SK-N-SH (cell line): ENCODE measurements around the gene PHF20. TPM values are rescaled to one million over a fixed set of nuclear protein-coding genes. Genes with fewer than 3 reads are reported as not detected.

ENCODE experiments used
- CTCF ChIA-PET: fragments of 300-600, 350-600 bp; formaldehyde crosslinking; extraction: SDS; loops from one replicate; lab custom pipeline; 2021; lab: Yijun Ruan, JAX
- POLR2A ChIA-PET: fragments of 350-600 bp; sonication (Branson Sonifier 250); formaldehyde crosslinking; extraction: SDS; loops from one replicate; lab custom pipeline; 2020; ENCODE audit warnings: antibody characterized with exemption, inconsistent platforms; lab: Yijun Ruan, JAX
- DNase-seq: peaks from one replicate; pipeline ENCODE4 v3.0.0; 2012
- H2AFZ ChIP-seq: fragments of 200-600 bp; sonication (generic); 2 replicates; pipeline ENCODE4 v1.8.1; 2016; ENCODE audit warnings: antibody characterized with exemption, mild to moderate bottlenecking, low read depth
- H3F3A ChIP-seq: fragments of 200-600 bp; sonication (generic); replicated peaks from 2 replicates; pipeline ENCODE3; 2016; ENCODE audit warnings: antibody characterized with exemption, mild to moderate bottlenecking; ENCODE audit not compliant: insufficient read depth
- H3K27ac ChIP-seq, 2 experiments: fragments of 200-500 bp in 1 of 2; fragments of 200-600 bp in 1 of 2; sonication (Bioruptor generic) in 1 of 2; sonication (generic), shearing (Covaris generic) in 1 of 2; 2 replicates each; pipeline versions ENCODE4 v1.5.1 to v1.6.1; 2014 to 2016; ENCODE audit warnings: low read depth in 2 of 2, inconsistent platforms in 1 of 2, low read length in 1 of 2, mild to moderate bottlenecking in 1 of 2, mixed read lengths in 1 of 2
- H3K27me3 ChIP-seq: fragments of 200-600 bp; sonication (generic), shearing (Covaris generic); 2 replicates; pipeline ENCODE4 v1.6.1; 2016; ENCODE audit warnings: mixed run types; ENCODE audit not compliant: insufficient read depth
- H3K36me3 ChIP-seq, 2 experiments: fragments of 200-500 bp in 1 of 2; fragments of 200-600 bp in 1 of 2; sonication (Bioruptor generic) in 1 of 2; sonication (generic) in 1 of 2; replicated peaks in 1 of 2; 2 replicates each; pipeline versions ENCODE3 to v1.5.1; 2014 to 2016; ENCODE audit warnings: low read length in 1 of 2, mild to moderate bottlenecking in 1 of 2; ENCODE audit not compliant: insufficient read depth in 2 of 2, control insufficient read depth in 1 of 2
- H3K4me1 ChIP-seq, 2 experiments: fragments of 200-500 bp in 1 of 2; fragments of 200-600 bp in 1 of 2; sonication (Bioruptor generic) in 1 of 2; sonication (generic), shearing (Covaris generic) in 1 of 2; 2 replicates each; pipeline versions ENCODE4 v1.5.1 to v1.6.1; 2014 to 2016; ENCODE audit warnings: low read depth in 1 of 2, low read length in 1 of 2, mixed run types in 1 of 2; ENCODE audit not compliant: insufficient read depth in 2 of 2, control insufficient read depth in 1 of 2
- H3K4me2 ChIP-seq: fragments of 200-600 bp; sonication (generic), shearing (Covaris generic); 2 replicates; pipeline ENCODE4 v1.6.1; 2017; ENCODE audit warnings: mixed run types
- H3K4me3 ChIP-seq, 2 experiments: fragments of 200-500 bp in 1 of 2; fragments of 200-600 bp in 1 of 2; sonication (Bioruptor generic) in 1 of 2; sonication (generic), shearing (Covaris generic) in 1 of 2; 2 replicates each; pipeline versions ENCODE4 v1.5.1 to v1.8.1; 2014 to 2016; ENCODE audit warnings: low read depth in 2 of 2, inconsistent platforms in 1 of 2, low read length in 1 of 2, mild to moderate bottlenecking in 1 of 2, mixed read lengths in 1 of 2, moderate library complexity in 1 of 2
- H3K79me2 ChIP-seq: fragments of 200-600 bp; sonication (generic); 2 replicates; pipeline ENCODE4 v1.8.1; 2017; ENCODE audit warnings: mild to moderate bottlenecking; ENCODE audit not compliant: insufficient read depth
- H3K9ac ChIP-seq: fragments of 200-600 bp; sonication (generic); 2 replicates; pipeline ENCODE4 v1.6.1; 2017; ENCODE audit warnings: mixed run types
- H3K9me2 ChIP-seq: fragments of 200-600 bp; sonication (generic); 2 replicates; pipeline ENCODE4 v1.6.1; 2017; ENCODE audit warnings: mixed run types
- H3K9me3 ChIP-seq: fragments of 200-600 bp; sonication (generic); 2 replicates; pipeline ENCODE4 v1.6.1; 2017; ENCODE audit warnings: mixed run types, mild to moderate bottlenecking, moderate library complexity
- H4K20me1 ChIP-seq: fragments of 200-600 bp; sonication (generic); 2 replicates; pipeline ENCODE4 v1.6.1; 2017; ENCODE audit warnings: mild to moderate bottlenecking, mixed run types; ENCODE audit not compliant: insufficient read depth
- CHD2 ChIP-seq: fragments of 150-350 bp; IDR thresholded peaks from 2 replicates; pipeline ENCODE4 v1.6.1; 2018; ENCODE audit warnings: low read length; ENCODE audit not compliant: partially characterized antibody
- EZH2phosphoT487 ChIP-seq: fragments of 200-600 bp; sonication (generic); IDR thresholded peaks from 2 replicates; pipeline ENCODE4 v1.6.1; 2017; ENCODE audit warnings: low read depth, mixed run types, mild to moderate bottlenecking, antibody characterized with exemption, moderate library complexity, borderline replicate concordance
- FOSL2 ChIP-seq: IDR thresholded peaks from 2 replicates; pipeline ENCODE4 v1.4.0; 2012; ENCODE audit warnings: low read depth, mild to moderate bottlenecking, moderate library complexity, borderline replicate concordance
- FOXJ3 ChIP-seq: sonication (generic); formaldehyde crosslinking; IDR thresholded peaks from 2 replicates; pipeline ENCODE4 v1.5.1; 2020; ENCODE audit warnings: mild to moderate bottlenecking, missing genetic modification reagents
- GABPA ChIP-seq: IDR thresholded peaks from 2 replicates; pipeline ENCODE4 v1.4.0; 2012; ENCODE audit warnings: low read depth, mild to moderate bottlenecking
- GATA2 ChIP-seq: sonication (generic); formaldehyde crosslinking; IDR thresholded peaks from 2 replicates; pipeline ENCODE4 v1.5.0; 2020; ENCODE audit warnings: mild to moderate bottlenecking, missing genetic modification reagents
- JUND ChIP-seq: IDR thresholded peaks from 2 replicates; pipeline ENCODE4 v1.4.0; 2012
- MEF2A ChIP-seq: IDR thresholded peaks from 2 replicates; pipeline ENCODE4 v1.4.0; 2012; ENCODE audit warnings: low read depth, borderline replicate concordance
- NFIC ChIP-seq: IDR thresholded peaks from 2 replicates; pipeline ENCODE4 v1.4.0; 2012; ENCODE audit warnings: borderline replicate concordance
- NRF1 ChIP-seq: IDR thresholded peaks from 2 replicates; pipeline ENCODE4 v1.6.1; 2012; ENCODE audit warnings: low read depth, mild to moderate bottlenecking, low read length
- RAD21 ChIP-seq: IDR thresholded peaks from 2 replicates; pipeline ENCODE4 v1.6.1; 2012; ENCODE audit warnings: mild to moderate bottlenecking, low read length
- RFX5 ChIP-seq: IDR thresholded peaks from 2 replicates; pipeline ENCODE4 v1.6.1; 2012; ENCODE audit warnings: mild to moderate bottlenecking, improper control_type of control experiment, low read length
- SIN3A ChIP-seq: IDR thresholded peaks from 2 replicates; pipeline ENCODE4 v1.6.1; 2012; ENCODE audit warnings: low read depth, mild to moderate bottlenecking, low read length, moderate library complexity, borderline replicate concordance
- SMC3 ChIP-seq: IDR thresholded peaks from 2 replicates; pipeline ENCODE4 v1.6.1; 2012; ENCODE audit warnings: low read depth, low read length, improper control_type of control experiment
- TAF1 ChIP-seq: IDR thresholded peaks from 2 replicates; pipeline ENCODE4 v1.6.1; 2012; ENCODE audit warnings: low read depth, mild to moderate bottlenecking, low read length, moderate library complexity, borderline replicate concordance
- TCF12 ChIP-seq: IDR thresholded peaks from 2 replicates; pipeline ENCODE4 v1.4.0; 2012
- TEAD4 ChIP-seq: IDR thresholded peaks from 2 replicates; pipeline ENCODE4 v1.4.0; 2012; ENCODE audit warnings: mild to moderate bottlenecking, borderline replicate concordance; ENCODE audit not compliant: insufficient read depth
- YY1 ChIP-seq: IDR thresholded peaks from 2 replicates; pipeline ENCODE4 v1.4.0; 2012; ENCODE audit warnings: low read depth, mild to moderate bottlenecking
- WGBS: methylation state at CpG from one replicate; pipeline ENCODE4 v1.1.6; 2017; ENCODE audit warnings: low lambda C conversion rate; 5-methylcytosine and 5-hydroxymethylcytosine counted together
- polyA plus RNA-seq, 3 experiments: library from polyadenylated mRNA; depleted of rRNA; stranded (reverse); fragments of >200 nt; gene quantifications; 2 replicates each; pipeline ENCODE4 v1.2.3, GENCODE V29; 2012
- TF ChIP-seq, protein P1 (sequence below): IDR thresholded peaks from 2 replicates; pipeline ENCODE4 v1.4.0; 2012; ENCODE audit warnings: low read depth
- TF ChIP-seq, protein P2 (sequence below): IDR thresholded peaks from 2 replicates; pipeline ENCODE4 v1.4.0; 2012; ENCODE audit warnings: low read depth, borderline replicate concordance
- TF ChIP-seq, protein P3 (sequence below): fragments of 200-600 bp; sonication (generic); IDR thresholded peaks from 2 replicates; pipeline ENCODE4 v1.6.1; 2017; ENCODE audit warnings: antibody characterized with exemption, mild to moderate bottlenecking, moderate library complexity
- TF ChIP-seq, protein P4 (sequence below): fragments of 150-350 bp; IDR thresholded peaks from 2 replicates; pipeline ENCODE4 v1.6.1; 2017; ENCODE audit warnings: antibody characterized with exemption, low read length, low read depth, borderline replicate concordance

The PHF20 gene
- polyA plus RNA-seq, 1 of the 3 experiments (the other 2 are of a cell fraction): 23.8 TPM

DNA sequence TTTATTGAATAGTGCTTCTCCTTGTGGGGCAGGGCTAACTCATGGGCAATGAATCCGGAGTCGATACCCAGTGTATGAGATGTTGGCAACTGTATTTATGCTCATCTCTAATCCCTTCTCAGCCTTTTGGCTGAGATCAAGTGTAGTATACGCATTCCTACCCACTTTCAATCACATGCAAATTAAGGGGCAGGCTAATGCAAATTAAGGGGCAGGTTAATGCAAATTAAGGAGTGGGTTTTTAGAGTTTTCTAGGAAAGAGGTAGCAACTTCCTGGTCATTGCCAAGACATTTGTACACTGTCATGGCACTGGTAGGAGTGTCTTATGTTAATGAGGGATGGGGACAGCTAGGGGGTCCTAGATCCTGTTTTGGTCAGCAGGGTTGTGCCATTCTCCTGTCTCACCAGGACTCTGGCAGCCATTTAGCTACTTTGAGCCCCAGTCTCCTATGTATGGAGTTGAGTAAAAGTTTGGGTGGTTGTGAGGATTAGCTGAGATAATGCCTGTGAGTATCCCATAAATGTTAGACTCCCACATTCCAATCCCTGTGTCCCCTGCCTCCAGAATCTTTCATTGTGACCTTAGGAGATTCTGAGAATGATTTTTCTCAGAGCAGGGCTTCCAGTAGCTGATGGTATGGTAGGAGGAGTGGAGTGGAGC lies 196.3 kb downstream of the PHF20 start, which contains the start of gene CNBD2:
CNBD2 (plus strand) TSS at position 612 of the 662 bp plus-strand sequence. CDS start 173 bp downstream, outside the sequence.
- peaks cover 0 to 2% of the 10 kb centered on the region in 2 experiments; a peak in 1 of 4 replicates for H3K4me1 ChIP-seq
- H3K9me2 ChIP-seq: no peaks in the 10 kb centered on the region
- H3K27ac ChIP-seq: no peak within 1 kb of the TSS
- H3K36me3 ChIP-seq: no peaks in the 10 kb centered on the region
- no peak for DNase-seq
- CTCF ChIA-PET: interaction anchor here (1.9 to 4.7 kb wide), 4 partner anchors 13 to 25 kb away, joined by 7 to 26 read pairs (median 10); partner anchors contain the start of gene SCAND1
- H3K27me3 ChIP-seq: no peaks in the 10 kb centered on the region; the same call in 1 of the 2 replicates
- no peaks in the 10 kb centered on the region for H3F3A ChIP-seq
- no peak within 1 kb of the TSS for H3K4me2 ChIP-seq
- WGBS: 92% methylated on average over 3 of the region's 3 CpGs
- H3K4me3 ChIP-seq: no peak within 1 kb of the TSS
- H3K9ac ChIP-seq: no peak within 1 kb of the TSS
- H2AFZ ChIP-seq: no peak within 1 kb of the TSS
- H3K9me3 ChIP-seq: no peaks in the 10 kb centered on the region
- H4K20me1 ChIP-seq: no peaks in the 10 kb centered on the region
- POLR2A ChIA-PET: no interaction called here
- TF ChIP-seq, protein P1, sequence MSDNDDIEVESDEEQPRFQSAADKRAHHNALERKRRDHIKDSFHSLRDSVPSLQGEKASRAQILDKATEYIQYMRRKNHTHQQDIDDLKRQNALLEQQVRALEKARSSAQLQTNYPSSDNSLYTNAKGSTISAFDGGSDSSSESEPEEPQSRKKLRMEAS: no peak
- TF ChIP-seq EZH2phosphoT487 (no peak), TCF12 (no peak), JUND (no peak), GABPA (no peak), MEF2A (no peak), NRF1 (no peak), NFIC (no peak)
- TF ChIP-seq, all 33 proteins: peak for 0
- no peaks in the 10 kb centered on the region for H3K79me2 ChIP-seq

DNA sequence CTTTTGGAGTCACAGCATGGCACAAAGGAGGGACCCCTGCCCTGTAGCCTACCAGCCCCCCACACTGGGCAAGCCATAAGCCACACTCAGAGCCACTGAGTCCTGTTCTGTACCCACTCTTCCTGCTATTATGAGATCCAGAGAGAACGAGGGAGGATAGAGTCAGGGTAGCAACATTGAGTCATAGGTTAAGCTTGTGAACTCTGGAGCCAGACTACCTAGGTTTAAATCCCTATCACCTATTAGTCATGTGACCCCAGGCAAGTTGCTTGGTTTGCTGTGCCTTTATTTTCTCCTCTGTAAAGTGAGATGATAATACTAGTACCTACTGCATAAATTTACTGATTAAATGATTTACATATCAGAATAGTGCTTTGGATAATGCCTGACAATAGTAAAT lies 197.1 kb downstream of the PHF20 start:
- Histone ChIP-seq H3K4me1 (peaks cover 0 to 2% of the 10 kb centered on the region in 2 experiments; a peak in 1 of 4 replicates), H3K4me2 (no peak overlapping the region), H3K36me3 (no peaks in the 10 kb centered on the region), H3K9ac (no peak overlapping the region), H3K27ac (no peak overlapping the region), H3K79me2 (no peaks in the 10 kb centered on the region), H3K4me3 (no peak overlapping the region), H3K27me3 (no peaks in the 10 kb centered on the region; the same call in 1 of the 2 replicates), H2AFZ (no peak overlapping the region), H3K9me3 (no peaks in the 10 kb centered on the region), H3K9me2 (no peaks in the 10 kb centered on the region), H3F3A (no peaks in the 10 kb centered on the region), H4K20me1 (no peaks in the 10 kb centered on the region)
- 33% methylated on average over 1 of the region's 1 CpG for WGBS
- ChIA-PET POLR2A (no interaction called here), CTCF (interaction anchor here (2.5 to 4.7 kb wide), 3 partner anchors 14 to 24 kb away, joined by 7 to 26 read pairs (median 12); partner anchors contain the start of gene SCAND1)
- no peak for DNase-seq
- no peak for TF ChIP-seq GATA2 (CRISPR knock-in tag)
- no peak for TF ChIP-seq RFX5
- no peak for TF ChIP-seq JUND
- TF ChIP-seq RAD21: no peak
- no peak for TF ChIP-seq CHD2
- TF ChIP-seq TAF1: no peak
- TF ChIP-seq, protein P2, sequence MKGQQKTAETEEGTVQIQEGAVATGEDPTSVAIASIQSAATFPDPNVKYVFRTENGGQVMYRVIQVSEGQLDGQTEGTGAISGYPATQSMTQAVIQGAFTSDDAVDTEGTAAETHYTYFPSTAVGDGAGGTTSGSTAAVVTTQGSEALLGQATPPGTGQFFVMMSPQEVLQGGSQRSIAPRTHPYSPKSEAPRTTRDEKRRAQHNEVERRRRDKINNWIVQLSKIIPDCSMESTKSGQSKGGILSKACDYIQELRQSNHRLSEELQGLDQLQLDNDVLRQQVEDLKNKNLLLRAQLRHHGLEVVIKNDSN: no peak
- TF ChIP-seq SMC3: no peak
- no peak for TF ChIP-seq TEAD4
- TF ChIP-seq, protein P3, sequence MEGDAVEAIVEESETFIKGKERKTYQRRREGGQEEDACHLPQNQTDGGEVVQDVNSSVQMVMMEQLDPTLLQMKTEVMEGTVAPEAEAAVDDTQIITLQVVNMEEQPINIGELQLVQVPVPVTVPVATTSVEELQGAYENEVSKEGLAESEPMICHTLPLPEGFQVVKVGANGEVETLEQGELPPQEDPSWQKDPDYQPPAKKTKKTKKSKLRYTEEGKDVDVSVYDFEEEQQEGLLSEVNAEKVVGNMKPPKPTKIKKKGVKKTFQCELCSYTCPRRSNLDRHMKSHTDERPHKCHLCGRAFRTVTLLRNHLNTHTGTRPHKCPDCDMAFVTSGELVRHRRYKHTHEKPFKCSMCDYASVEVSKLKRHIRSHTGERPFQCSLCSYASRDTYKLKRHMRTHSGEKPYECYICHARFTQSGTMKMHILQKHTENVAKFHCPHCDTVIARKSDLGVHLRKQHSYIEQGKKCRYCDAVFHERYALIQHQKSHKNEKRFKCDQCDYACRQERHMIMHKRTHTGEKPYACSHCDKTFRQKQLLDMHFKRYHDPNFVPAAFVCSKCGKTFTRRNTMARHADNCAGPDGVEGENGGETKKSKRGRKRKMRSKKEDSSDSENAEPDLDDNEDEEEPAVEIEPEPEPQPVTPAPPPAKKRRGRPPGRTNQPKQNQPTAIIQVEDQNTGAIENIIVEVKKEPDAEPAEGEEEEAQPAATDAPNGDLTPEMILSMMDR: no peak
- no peak for TF ChIP-seq MEF2A
- TF ChIP-seq, protein P1: no peak
- TF ChIP-seq SIN3A: no peak
- TF ChIP-seq, protein P4, sequence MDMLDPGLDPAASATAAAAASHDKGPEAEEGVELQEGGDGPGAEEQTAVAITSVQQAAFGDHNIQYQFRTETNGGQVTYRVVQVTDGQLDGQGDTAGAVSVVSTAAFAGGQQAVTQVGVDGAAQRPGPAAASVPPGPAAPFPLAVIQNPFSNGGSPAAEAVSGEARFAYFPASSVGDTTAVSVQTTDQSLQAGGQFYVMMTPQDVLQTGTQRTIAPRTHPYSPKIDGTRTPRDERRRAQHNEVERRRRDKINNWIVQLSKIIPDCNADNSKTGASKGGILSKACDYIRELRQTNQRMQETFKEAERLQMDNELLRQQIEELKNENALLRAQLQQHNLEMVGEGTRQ: no peak
- no peak for TF ChIP-seq FOXJ3 (CRISPR knock-in tag)
- TF ChIP-seq YY1: no peak
- TF ChIP-seq TCF12: no peak
- no peak for TF ChIP-seq FOSL2
